Osteoblast (primary cell): ENCODE results near the gene PCSK5. TPM values are rescaled to one million over a fixed set of nuclear protein-coding genes. Genes with fewer than 3 reads are reported as not detected.

ENCODE experiments used
- DNase-seq: peaks from one replicate; pipeline ENCODE4 v3.0.0; 2011; ENCODE audit warnings: low spot score, mixed read lengths; ENCODE audit not compliant: insufficient read length; ENCODE audit errors: missing footprints
- H2AFZ ChIP-seq: 2 replicates; pipeline ENCODE4 v1.6.0; 2011; ENCODE audit warnings: mild to moderate bottlenecking, low read length
- H3K27ac ChIP-seq: 2 replicates; pipeline ENCODE4 v1.5.1; 2011; ENCODE audit warnings: mild to moderate bottlenecking, low read depth, low read length, moderate library complexity
- H3K27me3 ChIP-seq: 2 replicates; pipeline ENCODE4 v1.6.0; 2012; ENCODE audit warnings: mild to moderate bottlenecking, control low read depth, inconsistent platforms, low read length, moderate library complexity; ENCODE audit not compliant: insufficient read depth
- H3K36me3 ChIP-seq: 2 replicates; pipeline ENCODE4 v1.5.1; 2011; ENCODE audit warnings: mild to moderate bottlenecking, low read length, control low read depth, moderate library complexity; ENCODE audit not compliant: insufficient read depth
- H3K4me1 ChIP-seq: 2 replicates; pipeline ENCODE4 v1.5.1; 2011; ENCODE audit warnings: mild to moderate bottlenecking, low read length, control low read depth, moderate library complexity; ENCODE audit not compliant: insufficient read depth
- H3K4me2 ChIP-seq: 2 replicates; pipeline ENCODE4 v1.6.0; 2011; ENCODE audit warnings: mild to moderate bottlenecking, low read length; ENCODE audit not compliant: insufficient read depth
- H3K4me3 ChIP-seq: fragments of 200-600 bp; sonication (generic); 3 replicates; pipeline ENCODE4 v1.5.1; 2012; ENCODE audit warnings: mild to moderate bottlenecking, low read length, inconsistent platforms; ENCODE audit not compliant: insufficient read depth
- H3K79me2 ChIP-seq: 2 replicates; pipeline ENCODE4 v1.6.0; 2012; ENCODE audit warnings: mild to moderate bottlenecking, low read length, control low read depth, inconsistent platforms; ENCODE audit not compliant: insufficient read depth
- H3K9me3 ChIP-seq: 2 replicates; pipeline ENCODE4 v1.5.1; 2011; ENCODE audit warnings: low read depth, low read length, control low read depth
- H4K20me1 ChIP-seq: 2 replicates; pipeline ENCODE4 v1.6.0; 2012; ENCODE audit warnings: mild to moderate bottlenecking, low read length, control low read depth; ENCODE audit not compliant: insufficient read depth
- CTCF ChIP-seq: IDR thresholded peaks from 2 replicates; pipeline ENCODE4 v1.5.1; 2011; ENCODE audit warnings: mild to moderate bottlenecking, low read depth, low read length, moderate library complexity; ENCODE audit errors: extremely low read depth
- total RNA-seq: library from RNA; depleted of rRNA; stranded (reverse); fragments of >200 nt; gene quantifications from 2 replicates; pipeline ENCODE4 v1.2.3, GENCODE V29; 2012

Gene PCSK5
- total RNA-seq, 1 donor = 14.5 TPM

GRCh38 chr9:75891771-75892215 lies 1.3 kb downstream of the PCSK5 start:
- Histone ChIP-seq H4K20me1 (no peaks in the 10 kb centered on the region), H3K4me1 (peaks cover 18% of the 10 kb centered on the region), H3K9me3 (no peaks in the 10 kb centered on the region), H3K27me3 (peaks cover 29% of the 10 kb centered on the region), H3K36me3 (no peaks in the 10 kb centered on the region), H2AFZ (peak overlapping the region; percentile 97), H3K4me3 (peak overlapping the region; percentile 77), H3K27ac (no peak overlapping the region), H3K4me2 (peak overlapping the region; percentile 99), H3K79me2 (no peaks in the 10 kb centered on the region)
- peak; percentile 63 for DNase-seq
- TF ChIP-seq CTCF = no peak

GRCh38 chr9:75892216-75892911 lies 1.9 kb downstream of the PCSK5 start:
- H3K4me1 ChIP-seq = peaks cover 18% of the 10 kb centered on the region
- H3K4me3 ChIP-seq = peak overlapping the region; percentile 77
- peaks cover 29% of the 10 kb centered on the region for H3K27me3 ChIP-seq
- peak; percentile 83 for DNase-seq
- H3K27ac ChIP-seq = no peak overlapping the region
- no peaks in the 10 kb centered on the region for H4K20me1 ChIP-seq
- no peaks in the 10 kb centered on the region for H3K9me3 ChIP-seq
- peak overlapping the region; percentile 99 for H3K4me2 ChIP-seq
- no peaks in the 10 kb centered on the region for H3K36me3 ChIP-seq
- no peaks in the 10 kb centered on the region for H3K79me2 ChIP-seq
- H2AFZ ChIP-seq = peak overlapping the region; percentile 29
- TF ChIP-seq CTCF = no peak

- H3K27me3 ChIP-seq = peaks cover 29% of the 10 kb centered on the region
- H2AFZ ChIP-seq = no peak overlapping the region
- no peaks in the 10 kb centered on the region for H4K20me1 ChIP-seq
- H3K27ac ChIP-seq = no peak overlapping the region
- DNase-seq = no peak
- no peak overlapping the region for H3K4me3 ChIP-seq
- no peaks in the 10 kb centered on the region for H3K79me2 ChIP-seq
- H3K36me3 ChIP-seq = no peaks in the 10 kb centered on the region
- H3K4me2 ChIP-seq = peak overlapping the region; percentile 99
- no peaks in the 10 kb centered on the region for H3K9me3 ChIP-seq
- no peak for TF ChIP-seq CTCF
- H3K4me1 ChIP-seq = peaks cover 18% of the 10 kb centered on the region
These were observed 2.6 kb downstream of the PCSK5 start for GRCh38 chr9:75893106-75893505.

- no peak overlapping the region for H3K27ac ChIP-seq
- no peaks in the 10 kb centered on the region for H4K20me1 ChIP-seq
- peaks cover 29% of the 10 kb centered on the region for H3K27me3 ChIP-seq
- H3K79me2 ChIP-seq = no peaks in the 10 kb centered on the region
- TF ChIP-seq CTCF = no peak
- no peak for DNase-seq
- no peak overlapping the region for H3K4me2 ChIP-seq
- H3K9me3 ChIP-seq = no peaks in the 10 kb centered on the region
- no peak overlapping the region for H3K4me3 ChIP-seq
- no peaks in the 10 kb centered on the region for H3K36me3 ChIP-seq
- H3K4me1 ChIP-seq = peaks cover 16% of the 10 kb centered on the region
- H2AFZ ChIP-seq = no peak overlapping the region
These were observed 4.1 kb downstream of the PCSK5 start for GRCh38 chr9:75894566-75894965.
